Adrenal gland (tissue), 5 donors: ENCODE measurements around the gene REG1B.
"Not testable (repeated sequence)": the region's sequence is repeated elsewhere in the genome, so short reads cannot be mapped to it uniquely, and the experiment has no call there.

ENCODE experiments used
- CTCF ChIP-seq, 6 experiments: fragments of 450-650 bp in 4 of 6; fragments of 200-600 bp in 2 of 6; sonication (generic) in 1 of 6; IDR thresholded peaks; 1 replicate in 5 of 6; 2 replicates in 1 of 6; pipeline versions ENCODE4 v1.5.1 to v1.8.0; 2016 to 2021; ENCODE audit warnings: antibody characterized with exemption in 6 of 6, mild to moderate bottlenecking in 2 of 6, moderate library complexity in 1 of 6
- POLR2A ChIP-seq, 2 donors: fragments of 450-650 bp; IDR thresholded peaks; one replicate each; pipeline ENCODE4 v1.6.1; 2017; ENCODE audit warnings: antibody characterized with exemption in 2 of 2, mild to moderate bottlenecking in 2 of 2, moderate library complexity in 1 of 2
- donor health status: DM: no; HTN: no; CAD: no.

- TF ChIP-seq CTCF, POLR2A (IDR thresholded peaks at IDR 0.05): not testable (repeated sequence)
These were observed 33.0 kb downstream of the REG1B start for GRCh38 chr2:79054769-79055168.
